SK-MEL-5 (cell line): Measurements from ENCODE around the gene UVRAG. TPM values are rescaled to one million over a fixed set of nuclear protein-coding genes. Genes with fewer than 3 reads are reported as not detected.

Source experiments
- DNase-seq: peaks from one replicate; pipeline ENCODE4 v3.0.0-alpha.2; 2016; ENCODE audit warnings: low read depth, low spot score
- in situ Hi-C: cut with HindIII; loops from 2 replicates; pipeline ENCODE4 v1.10.0; 2016; ENCODE audit warnings: low sequenced_read_pairs, high pct_unique_total_duplicates, low pct_unique_long_range_greater_than_20kb
- total RNA-seq: library from RNA; depleted of rRNA; stranded (reverse); fragments of >200 nt; shearing (Covaris generic); gene quantifications from 2 replicates; pipeline ENCODE4 v1.2.3, GENCODE V29; 2014

Gene UVRAG
- total RNA-seq, 1 experiment from 2014 or later, result 19.2 TPM

- in situ Hi-C loops, result no loop called here
- DNase-seq, result no peak
These were observed 304.8 kb downstream of the UVRAG start for GRCh38 chr11:76119779-76120178.

GRCh38 chr11:76120513-76121101 lies 305.6 kb downstream of the UVRAG start:
- in situ Hi-C loops, result no loop called here
- DNase-seq, result no peak

- no peak for DNase-seq
- in situ Hi-C loops, result no loop called here
These were observed 308.2 kb downstream of the UVRAG start for GRCh38 chr11:76123248-76123647.

GRCh38 chr11:76124905-76125770 lies 310.1 kb downstream of the UVRAG start:
- DNase-seq, result no peak
- in situ Hi-C loops, result no loop called here

GRCh38 chr11:76129729-76130128 lies 314.7 kb downstream of the UVRAG start:
- DNase-seq, result no peak
- in situ Hi-C loops, result no loop called here

GRCh38 chr11:76131142-76131541 lies 316.1 kb downstream of the UVRAG start:
- in situ Hi-C loops, result no loop called here
- no peak for DNase-seq

GRCh38 chr11:76131671-76132631 lies 316.9 kb downstream of the UVRAG start:
- in situ Hi-C loops, result no loop called here
- DNase-seq, result no peak

- in situ Hi-C loops, result no loop called here
- DNase-seq, result no peak
These were observed 319.2 kb downstream of the UVRAG start for GRCh38 chr11:76134239-76134638.

GRCh38 chr11:76135491-76135890 lies 320.5 kb downstream of the UVRAG start:
- in situ Hi-C loops, result no loop called here

GRCh38 chr11:76139314-76139713 lies 324.3 kb downstream of the UVRAG start:
- no peak for DNase-seq
- in situ Hi-C loops, result no loop called here

More at GRCh38 chr11:76135491-76135890, 320.5 kb downstream of the UVRAG start:
- no peak for DNase-seq

GRCh38 chr11:76140912-76141574 lies 326.0 kb downstream of the UVRAG start:
- DNase-seq, result no peak
- in situ Hi-C loops, result no loop called here

GRCh38 chr11:76141901-76142588 lies 327.0 kb downstream of the UVRAG start:
- in situ Hi-C loops, result no loop called here
- no peak for DNase-seq

GRCh38 chr11:76143274-76143673 lies 328.3 kb downstream of the UVRAG start:
- in situ Hi-C loops, result no loop called here
- no peak for DNase-seq

- in situ Hi-C loops, result no loop called here
- no peak for DNase-seq
These were observed 332.2 kb downstream of the UVRAG start for GRCh38 chr11:76147106-76147740.

GRCh38 chr11:76148231-76148630 lies 333.2 kb downstream of the UVRAG start:
- in situ Hi-C loops, result no loop called here
- no peak for DNase-seq

GRCh38 chr11:76148941-76149613 lies 334.1 kb downstream of the UVRAG start:
- in situ Hi-C loops, result no loop called here
- no peak for DNase-seq
